ENCODE data around the gene VPS26B. TPM values are rescaled to one million over a fixed set of nuclear protein-coding genes. Genes with fewer than 3 reads are reported as not detected.

Gene VPS26B
- total RNA-seq, 2 donors from 2014 or later, result 37.8 to 45.1 TPM

- no peak overlapping the region for H3K27ac ChIP-seq
- no peak for TF ChIP-seq CTCF (IDR thresholded peaks at IDR 0.05)
- H3K36me3 ChIP-seq, result peaks cover 32% of the 10 kb centered on the region
- no peaks in the 10 kb centered on the region for H3K27me3 ChIP-seq (replicated peaks; ENCODE audit: insufficient read depth)
- H3K4me3 ChIP-seq, result no peak overlapping the region
- no peaks in the 10 kb centered on the region for H3K9me3 ChIP-seq
- ATAC-seq (ENCODE audit: insufficient number of reproducible peaks, low FRiP score, low read depth), result no peak
- peaks cover 14 to 15% of the 10 kb centered on the region in 2 donors for H3K4me1 ChIP-seq (ENCODE audit: control insufficient read depth in 1 of 2, low read depth in 2 of 2)
- no peak for DNase-seq (ENCODE audit: low spot score)
These were observed 32.6 kb downstream of the VPS26B start for GRCh38 chr11:134257101-134257500.

GRCh38 chr11:134258577-134258976 lies 34.1 kb downstream of the VPS26B start:
- ATAC-seq (ENCODE audit: insufficient number of reproducible peaks, low FRiP score, low read depth), result no peak

GRCh38 chr11:134260503-134260902 lies 36.0 kb downstream of the VPS26B start:
- H3K4me1 ChIP-seq (ENCODE audit: control insufficient read depth in 1 of 2, low read depth in 2 of 2), result no peaks in the 10 kb centered on the region
- no peaks in the 10 kb centered on the region for H3K9me3 ChIP-seq
- ATAC-seq (ENCODE audit: insufficient number of reproducible peaks, low FRiP score, low read depth) (no peak), DNase-seq (ENCODE audit: low spot score) (no peak)
- no peaks in the 10 kb centered on the region for H3K27me3 ChIP-seq (replicated peaks; ENCODE audit: insufficient read depth)
- H3K4me3 ChIP-seq, result no peak overlapping the region
- TF ChIP-seq CTCF (IDR thresholded peaks at IDR 0.05), result no peak
- peaks cover 46% of the 10 kb centered on the region for H3K36me3 ChIP-seq
- no peak overlapping the region for H3K27ac ChIP-seq

More at GRCh38 chr11:134258577-134258976, 34.1 kb downstream of the VPS26B start:
- H3K36me3 ChIP-seq, result peaks cover 46% of the 10 kb centered on the region
- H3K4me1 ChIP-seq (ENCODE audit: control insufficient read depth in 1 of 2, low read depth in 2 of 2), result peaks cover 9 to 10% of the 10 kb centered on the region in 2 donors
- no peaks in the 10 kb centered on the region for H3K27me3 ChIP-seq (replicated peaks; ENCODE audit: insufficient read depth)
- H3K9me3 ChIP-seq, result no peaks in the 10 kb centered on the region
- no peak for TF ChIP-seq CTCF (IDR thresholded peaks at IDR 0.05)
- no peak overlapping the region for H3K27ac ChIP-seq
- no peak for DNase-seq (ENCODE audit: low spot score)
- no peak overlapping the region for H3K4me3 ChIP-seq

GRCh38 chr11:134260983-134261382 lies 36.5 kb downstream of the VPS26B start:
- H3K27me3 ChIP-seq (replicated peaks; ENCODE audit: insufficient read depth), result no peaks in the 10 kb centered on the region
- no peaks in the 10 kb centered on the region for H3K4me1 ChIP-seq (ENCODE audit: control insufficient read depth in 1 of 2, low read depth in 2 of 2)
- DNase-seq (ENCODE audit: low spot score) (no peak), ATAC-seq (ENCODE audit: insufficient number of reproducible peaks, low FRiP score, low read depth) (no peak)
- H3K36me3 ChIP-seq, result peaks cover 46% of the 10 kb centered on the region
- no peak overlapping the region for H3K27ac ChIP-seq
- no peaks in the 10 kb centered on the region for H3K9me3 ChIP-seq
- no peak overlapping the region for H3K4me3 ChIP-seq
- TF ChIP-seq CTCF (IDR thresholded peaks at IDR 0.05), result no peak

- Histone ChIP-seq H3K27me3 (replicated peaks; ENCODE audit: insufficient read depth) (no peaks in the 10 kb centered on the region), H3K36me3 (peaks cover 46% of the 10 kb centered on the region), H3K4me3 (no peak overlapping the region), H3K9me3 (no peaks in the 10 kb centered on the region), H3K27ac (no peak overlapping the region), H3K4me1 (ENCODE audit: control insufficient read depth in 1 of 2, low read depth in 2 of 2) (no peaks in the 10 kb centered on the region)
- TF ChIP-seq CTCF (IDR thresholded peaks at IDR 0.05), result no peak
- no peak for ATAC-seq (ENCODE audit: insufficient number of reproducible peaks, low FRiP score, low read depth)
- no peak for DNase-seq (ENCODE audit: low spot score)
These were observed 37.4 kb downstream of the VPS26B start for GRCh38 chr11:134261626-134262488.
